ENCODE measurements around the gene FOXP1. TPM values are rescaled to one million over a fixed set of nuclear protein-coding genes. Genes with fewer than 3 reads are reported as not detected.

Gene FOXP1
- total RNA-seq, 3 donors from 2014 or later = 61.9 to 267 (median 146) TPM

- H3K4me3 ChIP-seq = no peak overlapping the region
- no peak overlapping the region for H3K27ac ChIP-seq
- intact Hi-C loops (cut with DNase I; ENCODE audit: low total_unique reads) = no loop called here
- H3K36me3 ChIP-seq = no peaks in the 10 kb centered on the region
- H3K4me1 ChIP-seq = peaks cover 0 to 9% of the 10 kb centered on the region in 2 donors
- H3K9me3 ChIP-seq = no peaks in the 10 kb centered on the region
- TF ChIP-seq CTCF (IDR thresholded peaks at IDR 0.05) (no peak), POLR2A (IDR thresholded peaks at IDR 0.05) (no peak), POLR2AphosphoS5 (IDR thresholded peaks at IDR 0.05) (no peak)
- DNase-seq (ENCODE audit: low spot score in 2 of 2) = no peak
- H3K27me3 ChIP-seq = no peaks in the 10 kb centered on the region
These were observed 99.5 kb downstream of the FOXP1 start for GRCh38 chr3:71484047-71484446.

DNA sequence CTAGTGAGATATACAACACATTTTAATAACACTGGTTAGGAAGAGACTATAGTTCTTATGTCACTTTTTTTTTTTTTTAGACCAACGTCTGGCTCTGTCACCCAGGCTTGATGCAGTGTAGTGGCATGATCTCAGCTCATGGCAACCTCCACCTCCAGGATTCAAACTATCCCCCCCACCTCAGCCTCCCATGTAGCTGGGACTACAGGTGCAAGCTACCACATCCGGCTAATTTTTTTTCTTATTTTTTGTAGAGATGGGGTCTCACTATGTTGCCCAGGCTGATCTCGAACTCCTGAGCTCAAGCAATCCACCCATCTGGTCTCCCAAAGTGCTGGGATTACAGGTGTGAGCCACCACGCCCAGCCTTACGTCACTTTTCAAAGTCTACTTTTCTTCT, 100.8 kb downstream of the FOXP1 start:
- Histone ChIP-seq H3K9me3 (no peaks in the 10 kb centered on the region), H3K4me3 (no peak overlapping the region), H3K27ac (no peak overlapping the region), H3K4me1 (peaks cover 0 to 9% of the 10 kb centered on the region in 2 donors), H3K27me3 (no peaks in the 10 kb centered on the region), H3K36me3 (no peaks in the 10 kb centered on the region)
- TF ChIP-seq POLR2AphosphoS5 (IDR thresholded peaks at IDR 0.05) = no peak
- no peak for TF ChIP-seq CTCF (IDR thresholded peaks at IDR 0.05)
- no peak for TF ChIP-seq POLR2A (IDR thresholded peaks at IDR 0.05)
- no peak for DNase-seq (ENCODE audit: low spot score in 2 of 2)
- intact Hi-C loops (cut with DNase I; ENCODE audit: low total_unique reads) = no loop called here

DNA sequence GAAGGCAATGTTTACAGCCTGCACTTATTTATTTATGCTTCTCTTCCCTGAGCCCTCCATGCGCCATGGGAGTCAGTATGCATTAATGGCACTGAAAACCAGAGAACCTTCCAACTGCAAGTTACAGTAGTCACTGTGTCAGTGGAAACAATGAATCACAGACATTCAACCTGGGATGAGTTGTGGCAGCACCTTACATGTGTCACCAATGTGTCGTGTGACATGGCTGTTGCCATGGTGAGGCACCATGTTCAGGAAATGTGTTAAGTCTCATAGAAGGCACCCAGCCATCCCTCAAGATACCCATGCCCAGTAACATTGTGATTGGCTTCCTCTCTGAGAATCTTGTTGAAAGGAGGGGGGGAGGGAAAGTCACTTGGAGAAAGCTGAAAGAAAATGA, 105.0 kb downstream of the FOXP1 start:
- no peak for DNase-seq (ENCODE audit: low spot score in 2 of 2)
- TF ChIP-seq CTCF (IDR thresholded peaks at IDR 0.05) (no peak), POLR2A (IDR thresholded peaks at IDR 0.05) (no peak), POLR2AphosphoS5 (IDR thresholded peaks at IDR 0.05) (no peak)
- no peaks in the 10 kb centered on the region for H3K9me3 ChIP-seq
- H3K27me3 ChIP-seq = no peaks in the 10 kb centered on the region
- peaks cover 0 to 4% of the 10 kb centered on the region in 2 donors for H3K4me1 ChIP-seq
- no peak overlapping the region for H3K27ac ChIP-seq
- H3K4me3 ChIP-seq = no peak overlapping the region
- H3K36me3 ChIP-seq = no peaks in the 10 kb centered on the region
- intact Hi-C loops (cut with DNase I; ENCODE audit: low total_unique reads) = loop anchor here (5.0 kb wide), 1 partner anchor 1369 kb away; the partner anchor contains the start of gene SHQ1

- Histone ChIP-seq H3K36me3 (no peaks in the 10 kb centered on the region), H3K27ac (no peak overlapping the region), H3K9me3 (no peaks in the 10 kb centered on the region), H3K4me3 (no peak overlapping the region), H3K4me1 (peaks cover 0 to 4% of the 10 kb centered on the region in 2 donors), H3K27me3 (no peaks in the 10 kb centered on the region)
- DNase-seq (ENCODE audit: low spot score in 2 of 2) = no peak
- TF ChIP-seq CTCF (IDR thresholded peaks at IDR 0.05) (no peak), POLR2A (IDR thresholded peaks at IDR 0.05) (no peak), POLR2AphosphoS5 (IDR thresholded peaks at IDR 0.05) (no peak)
- intact Hi-C loops (cut with DNase I; ENCODE audit: low total_unique reads) = loop anchor here (5.0 kb wide), 1 partner anchor 1370 kb away; the partner anchor contains the start of gene SHQ1
These were observed 106.6 kb downstream of the FOXP1 start for GRCh38 chr3:71476950-71477349.

GRCh38 chr3:71469138-71469435, 114.4 kb downstream of the FOXP1 start:
- Histone ChIP-seq H3K4me1 (no peaks in the 10 kb centered on the region), H3K27me3 (no peaks in the 10 kb centered on the region), H3K36me3 (no peaks in the 10 kb centered on the region), H3K9me3 (no peaks in the 10 kb centered on the region), H3K27ac (no peak overlapping the region), H3K4me3 (no peak overlapping the region)
- TF ChIP-seq POLR2AphosphoS5 (IDR thresholded peaks at IDR 0.05) (no peak), POLR2A (IDR thresholded peaks at IDR 0.05) (no peak)
- no peak for DNase-seq (ENCODE audit: low spot score in 2 of 2)
- intact Hi-C loops (cut with DNase I; ENCODE audit: low total_unique reads) = no loop called here

Data from breast epithelium (tissue), 4 donors.